Measurements from ENCODE around the gene CYP26C1.

- TF ChIP-seq BHLHE40 (IDR thresholded peaks at IDR 0.05; ENCODE audit: low read depth, low read length) (no peak), RAD21 (IDR thresholded peaks at IDR 0.05; ENCODE audit: low read length) (no peak), CEBPB (IDR thresholded peaks at IDR 0.05; ENCODE audit: low read depth, low read length) (no peak), CTCF (conservative IDR thresholded peaks at IDR 0.05; ENCODE audit: low read depth, low read length) (no peak), POLR2A (IDR thresholded peaks at IDR 0.05; ENCODE audit: low read depth, low read length) (no peak), SMC3 (IDR thresholded peaks at IDR 0.05; ENCODE audit: low read depth, low read length) (no peak), USF2 (IDR thresholded peaks at IDR 0.05; ENCODE audit: low read depth, low read length) (no peak), RCOR1 (IDR thresholded peaks at IDR 0.05; ENCODE audit: insufficient replicate concordance, low read length) (no peak), MAZ (IDR thresholded peaks at IDR 0.05; ENCODE audit: borderline replicate concordance, low read depth, low read length) (no peak), MXI1 (IDR thresholded peaks at IDR 0.05; ENCODE audit: borderline replicate concordance, low read depth, low read length) (no peak)
These were observed 44.9 kb upstream of the CYP26C1 start for GRCh38 chr10:93015722-93016121.
